GM13976 (cell line): Measurements from ENCODE around the gene SPTA1.

Experiments
- DNase-seq: peaks from one replicate; pipeline ENCODE4 v3.0.0; 2012; ENCODE audit warnings: low spot score
- in situ Hi-C: fragments of 300-500 bp; cut with MboI; formaldehyde crosslinking; loops from one replicate; pipeline ENCODE4 v1.12.0; 2022; ENCODE audit warnings: low sequenced_read_pairs, mixed read lengths, inconsistent platforms; ENCODE audit not compliant: unreplicated experiment
- TF ChIP-seq, protein P1 (sequence below): IDR thresholded peaks from 2 replicates; pipeline ENCODE4 v1.5.1; 2012; ENCODE audit warnings: borderline replicate concordance, mild to moderate bottlenecking; ENCODE audit not compliant: insufficient read depth; ENCODE audit errors: extremely low read depth, missing control alignments, control extremely low read depth

The SPTA1 gene

DNA sequence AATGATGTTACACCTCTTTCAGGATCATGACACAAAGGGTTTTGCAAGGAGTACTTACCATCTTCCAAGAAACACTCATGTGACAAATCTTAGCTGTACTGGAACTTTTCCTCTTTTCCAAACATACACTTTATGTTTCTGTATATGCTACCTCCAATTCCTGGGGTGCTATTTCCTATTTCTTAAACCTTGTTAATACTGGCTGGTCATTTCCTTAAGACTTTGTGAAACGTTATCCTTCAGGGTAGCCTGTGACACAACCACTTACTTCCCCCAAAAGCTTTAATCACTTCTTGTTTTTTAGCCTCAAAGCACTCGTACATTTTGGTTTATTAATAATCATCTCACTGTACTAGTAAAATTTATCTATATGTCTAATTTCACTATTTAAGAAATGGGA, 42.1 kb downstream of the SPTA1 start:
- in situ Hi-C loops: no loop called here
- TF ChIP-seq, protein P1, sequence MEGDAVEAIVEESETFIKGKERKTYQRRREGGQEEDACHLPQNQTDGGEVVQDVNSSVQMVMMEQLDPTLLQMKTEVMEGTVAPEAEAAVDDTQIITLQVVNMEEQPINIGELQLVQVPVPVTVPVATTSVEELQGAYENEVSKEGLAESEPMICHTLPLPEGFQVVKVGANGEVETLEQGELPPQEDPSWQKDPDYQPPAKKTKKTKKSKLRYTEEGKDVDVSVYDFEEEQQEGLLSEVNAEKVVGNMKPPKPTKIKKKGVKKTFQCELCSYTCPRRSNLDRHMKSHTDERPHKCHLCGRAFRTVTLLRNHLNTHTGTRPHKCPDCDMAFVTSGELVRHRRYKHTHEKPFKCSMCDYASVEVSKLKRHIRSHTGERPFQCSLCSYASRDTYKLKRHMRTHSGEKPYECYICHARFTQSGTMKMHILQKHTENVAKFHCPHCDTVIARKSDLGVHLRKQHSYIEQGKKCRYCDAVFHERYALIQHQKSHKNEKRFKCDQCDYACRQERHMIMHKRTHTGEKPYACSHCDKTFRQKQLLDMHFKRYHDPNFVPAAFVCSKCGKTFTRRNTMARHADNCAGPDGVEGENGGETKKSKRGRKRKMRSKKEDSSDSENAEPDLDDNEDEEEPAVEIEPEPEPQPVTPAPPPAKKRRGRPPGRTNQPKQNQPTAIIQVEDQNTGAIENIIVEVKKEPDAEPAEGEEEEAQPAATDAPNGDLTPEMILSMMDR: no peak
- DNase-seq: no peak

DNA sequence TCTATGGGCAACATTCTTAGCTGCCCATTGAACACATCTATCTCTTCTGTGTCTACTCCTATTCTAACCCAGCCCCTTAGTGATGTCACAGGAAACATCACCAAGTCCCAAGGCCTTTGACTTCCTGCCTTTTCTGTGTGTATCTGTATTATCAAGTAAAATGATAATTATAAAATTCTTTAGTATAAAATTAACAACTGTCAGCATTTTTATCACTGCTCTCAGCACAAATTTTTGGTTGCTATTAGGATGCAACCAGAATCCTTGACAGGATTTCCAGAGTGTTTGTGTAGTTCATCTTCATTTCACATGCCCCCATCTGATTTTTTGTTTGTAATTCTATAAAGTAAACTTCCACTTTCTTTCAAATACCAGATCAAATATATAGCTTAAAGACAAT, 47.6 kb downstream of the SPTA1 start:
- TF ChIP-seq, protein P1: no peak
- in situ Hi-C loops: no loop called here
- no peak for DNase-seq

DNA sequence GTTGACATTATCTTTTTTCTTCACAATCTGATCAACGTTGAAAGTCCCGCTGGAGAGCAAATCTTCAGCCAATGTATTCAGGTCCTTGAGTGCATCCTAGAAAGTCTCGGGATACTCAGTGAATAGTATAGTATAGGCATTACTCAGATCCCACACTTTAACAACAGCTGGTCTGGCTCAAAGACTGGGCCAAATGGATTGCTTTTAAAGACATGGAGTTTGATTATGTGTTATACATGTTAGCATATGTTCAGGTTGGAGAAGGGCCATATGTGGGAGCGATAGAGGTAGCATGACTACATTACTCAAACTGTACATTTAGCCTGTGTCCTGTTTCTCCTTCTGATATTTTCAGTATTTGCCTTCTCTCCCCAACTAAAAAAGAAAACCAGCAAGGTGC, 48.4 kb downstream of the SPTA1 start:
- no peak for DNase-seq
- in situ Hi-C loops: no loop called here
- TF ChIP-seq, protein P1: no peak

DNA sequence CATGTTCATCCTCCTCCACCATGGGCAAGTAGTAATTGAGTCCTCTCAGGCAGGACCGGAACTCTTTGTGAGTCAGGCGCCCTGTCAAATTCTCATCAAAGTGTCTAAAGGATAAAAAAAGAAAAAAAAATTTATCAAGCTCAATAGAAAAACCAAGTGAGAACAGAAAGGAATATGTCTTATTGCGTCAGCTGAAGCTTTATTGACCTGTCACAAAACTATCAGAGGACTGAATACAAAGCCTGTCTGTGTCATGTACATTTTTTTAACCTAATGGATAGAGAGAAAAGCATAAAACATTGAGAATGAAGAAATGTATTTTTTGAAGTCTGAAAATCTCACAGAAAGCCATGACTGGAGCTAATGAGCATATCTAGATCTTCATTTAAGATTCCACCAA, 72.8 kb downstream of the SPTA1 start:
- TF ChIP-seq, protein P1: no peak
- in situ Hi-C loops: no loop called here
- DNase-seq: no peak

DNA sequence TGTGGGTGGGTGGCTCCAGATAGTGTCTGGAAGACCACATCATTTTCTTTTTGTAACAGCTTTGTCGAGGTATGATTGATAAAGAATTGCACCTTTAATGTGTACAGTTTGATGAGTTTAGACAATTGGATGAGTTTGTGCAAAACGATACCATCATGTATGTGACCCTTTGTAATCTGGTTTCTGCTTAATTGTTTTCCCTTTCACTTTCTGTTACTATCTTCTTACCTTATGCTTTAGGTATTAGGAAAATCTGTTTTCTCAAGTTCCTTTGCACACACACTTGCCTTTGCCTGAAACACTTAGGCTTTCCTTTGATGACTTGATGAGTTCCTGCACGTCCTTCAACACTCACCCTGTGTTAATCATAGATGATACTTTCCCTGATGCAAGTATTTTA, 74.6 kb downstream of the SPTA1 start:
- DNase-seq: no peak
- in situ Hi-C loops: no loop called here
- TF ChIP-seq, protein P1: no peak

DNA sequence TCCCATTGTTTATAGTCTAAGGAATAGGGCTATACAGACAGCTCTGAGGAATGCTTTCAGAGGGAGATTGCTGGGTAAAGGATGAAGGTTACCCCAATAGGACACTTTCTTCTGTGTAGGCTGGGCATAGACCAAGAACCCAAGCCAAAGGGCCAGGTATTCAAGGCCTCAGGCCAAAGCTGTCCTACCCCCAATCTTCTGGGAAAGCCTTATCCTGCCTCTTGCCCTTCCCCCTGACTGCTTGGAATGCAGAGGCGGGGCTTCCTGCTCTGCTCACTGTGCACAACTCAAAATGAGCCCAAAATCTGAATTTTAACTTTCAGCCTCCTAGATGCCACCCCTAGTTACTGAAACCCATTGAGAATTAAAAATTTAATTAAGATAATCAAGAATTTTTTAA, 79.2 kb downstream of the SPTA1 start:
- no peak for DNase-seq
- TF ChIP-seq, protein P1: no peak
- in situ Hi-C loops: no loop called here

DNA sequence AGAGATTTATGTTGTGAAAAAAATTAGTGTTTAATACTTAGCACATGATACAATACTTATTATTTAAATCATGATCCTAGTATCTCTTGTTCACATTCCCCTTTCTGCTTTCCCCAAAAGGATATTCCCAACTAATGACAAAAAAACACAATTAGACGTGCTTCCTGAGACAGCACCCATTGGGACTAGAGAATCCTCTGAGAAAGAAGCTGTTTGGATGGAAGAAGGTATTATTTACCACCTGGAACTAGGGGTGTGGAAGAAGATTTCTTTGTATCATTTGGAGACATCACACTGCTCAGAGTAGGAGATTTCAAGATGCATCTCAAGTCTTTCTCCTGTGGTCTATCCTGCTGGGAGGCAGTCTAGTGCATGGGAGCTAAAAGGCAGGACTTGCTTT, 81.5 kb downstream of the SPTA1 start, which contains the start of gene OR10Z1:
OR10Z1 (plus strand) TSS at position 301 of the 400 bp plus-strand sequence. CDS start 1,171 bp downstream, outside the sequence.
- TF ChIP-seq, protein P1: no peak
- no peak for DNase-seq
- in situ Hi-C loops: no loop called here
